HCT116 (cell line): Measurements from ENCODE around the gene BCL11A. TPM values are rescaled to one million over a fixed set of nuclear protein-coding genes. Genes with fewer than 3 reads are reported as not detected.

ENCODE experiments used
- ATAC-seq: fragments of 200-7000 bp; cut with Tn5 transposase; 2 replicates; pipeline ENCODE4 v1.9.1; 2020; ENCODE audit warnings: mild to moderate bottlenecking, moderate library complexity
- BruUV-seq: library from RNA; stranded (reverse); fragments of 400-500 nt; replicated peaks from 2 replicates; lab custom pipeline; 2021; lab: Mats Ljungman, UMichigan
- CTCF ChIA-PET: fragments of 300-600 bp; sonication (Branson Sonifier 250); formaldehyde crosslinking; loops from one replicate; lab custom pipeline; 2021; ENCODE audit warnings: antibody characterized with exemption; lab: Charles Lee
- POLR2A ChIA-PET: fragments of 300-600, 350-600 bp; sonication (Branson Sonifier 250); formaldehyde crosslinking; loops from one replicate; lab custom pipeline; 2021; ENCODE audit warnings: antibody characterized with exemption; lab: Charles Lee
- RAD21 ChIA-PET, 2 experiments: fragments of 300-600 bp; sonication (Branson Sonifier 250); formaldehyde crosslinking; loops; one replicate each; lab custom pipeline; 2023; ENCODE audit warnings: low total read pairs in 2 of 2; ENCODE audit not compliant: uncharacterized antibody in 2 of 2, unreplicated experiment in 2 of 2, low non-redundant PET in 1 of 2; lab: Charles Lee
- DNase-seq: peaks from one replicate; pipeline ENCODE4 v3.0.0-alpha.2; 2010; ENCODE audit warnings: low read depth, low spot score
- H2AFZ ChIP-seq: fragments of 200-600 bp; shearing (Covaris generic), sonication (generic); 2 replicates; pipeline ENCODE4 v1.6.1; 2017; ENCODE audit warnings: low read depth, mixed run types, mixed read lengths, antibody characterized with exemption, low read length; ENCODE audit not compliant: poor library complexity, severe bottlenecking
- H3K27ac ChIP-seq: 2 replicates; pipeline ENCODE4 v1.5.1; 2012; ENCODE audit warnings: low read depth, low read length
- H3K27me3 ChIP-seq: fragments of 200-600 bp; sonication (generic); 2 replicates; pipeline ENCODE4 v1.6.1; 2016; ENCODE audit warnings: mixed run types, low read length, mixed read lengths; ENCODE audit not compliant: insufficient read depth
- H3K36me3 ChIP-seq, 2 experiments: fragments of 200-500 bp in 1 of 2; fragments of 200-600 bp in 1 of 2; sonication (Bioruptor generic) in 1 of 2; sonication (generic) in 1 of 2; 2 replicates each; pipeline versions ENCODE4 v1.5.1 to v1.6.1; 2014 to 2016; ENCODE audit warnings: low read length in 2 of 2, inconsistent platforms in 1 of 2, mixed read lengths in 1 of 2, mixed run types in 1 of 2; ENCODE audit not compliant: insufficient read depth in 2 of 2, control insufficient read depth in 1 of 2
- H3K4me1 ChIP-seq, 2 experiments: fragments of 200-600 bp in 1 of 2; sonication (generic) in 1 of 2; 2 replicates each; pipeline versions ENCODE4 v1.5.1 to v1.6.1; 2012 to 2017; ENCODE audit warnings: low read length in 2 of 2, inconsistent platforms in 1 of 2, mild to moderate bottlenecking in 1 of 2, mixed read lengths in 1 of 2, mixed run types in 1 of 2, moderate library complexity in 1 of 2; ENCODE audit not compliant: insufficient read depth in 2 of 2, control insufficient read depth in 1 of 2
- H3K4me2 ChIP-seq: fragments of 200-600 bp; sonication (generic); 2 replicates; pipeline ENCODE4 v1.6.1; 2017; ENCODE audit warnings: mixed run types, low read length, mixed read lengths
- H3K4me3 ChIP-seq, 2 experiments: fragments of 200-600 bp in 1 of 2; sonication (generic) in 1 of 2; replicated peaks in 1 of 2; 2 replicates each; pipeline ENCODE4 v1.5.1; 2011 to 2016; ENCODE audit warnings: low read length in 2 of 2, control low read depth in 1 of 2, low read depth in 1 of 2, mild to moderate bottlenecking in 1 of 2, mixed read lengths in 1 of 2, mixed run types in 1 of 2
- H3K79me2 ChIP-seq: fragments of 200-600 bp; sonication (generic); 2 replicates; pipeline ENCODE4 v1.6.1; 2017; ENCODE audit warnings: mild to moderate bottlenecking, mixed run types, low read length, moderate library complexity, mixed read lengths; ENCODE audit not compliant: insufficient read depth
- H3K9ac ChIP-seq: fragments of 200-600 bp; sonication (generic); 2 replicates; pipeline ENCODE4 v1.6.1; 2016; ENCODE audit warnings: low read length, mixed read lengths
- H3K9me2 ChIP-seq: fragments of 200-600 bp; sonication (generic), shearing (Covaris generic); 2 replicates; pipeline ENCODE4 v1.6.1; 2017; ENCODE audit warnings: mixed run types, mild to moderate bottlenecking, moderate library complexity; ENCODE audit not compliant: insufficient read depth
- H3K9me3 ChIP-seq, 2 experiments: fragments of 200-500 bp in 1 of 2; fragments of 200-600 bp in 1 of 2; sonication (Bioruptor generic) in 1 of 2; sonication (generic) in 1 of 2; 2 replicates each; pipeline ENCODE4 v1.6.1; 2014 to 2017; ENCODE audit warnings: low read length in 2 of 2, mixed read lengths in 2 of 2, inconsistent platforms in 1 of 2, low read depth in 1 of 2, mild to moderate bottlenecking in 1 of 2, mixed run types in 1 of 2, moderate library complexity in 1 of 2; ENCODE audit not compliant: control insufficient read depth in 1 of 2, insufficient read depth in 1 of 2
- H4K20me1 ChIP-seq: fragments of 200-600 bp; sonication (generic), shearing (Covaris generic); 2 replicates; pipeline ENCODE4 v1.6.1; 2017; ENCODE audit warnings: mixed run types, mild to moderate bottlenecking, moderate library complexity; ENCODE audit not compliant: insufficient read depth
- ATF3 ChIP-seq: IDR thresholded peaks from 2 replicates; pipeline ENCODE4 v1.6.1; 2012
- CBX3 ChIP-seq: IDR thresholded peaks from 2 replicates; pipeline ENCODE4 v1.6.1; 2012; ENCODE audit warnings: low read depth
- CTCF ChIP-seq, 3 experiments: fragments of 200-600 bp in 1 of 3; sonication (generic) in 1 of 3; IDR thresholded peaks in 2 of 3; conservative IDR thresholded peaks in 1 of 3; 2 replicates each; pipeline ENCODE4 v1.5.1; 2012 to 2017; ENCODE audit warnings: low read depth in 2 of 3, low read length in 2 of 3, antibody characterized with exemption in 1 of 3, borderline replicate concordance in 1 of 3, control low read depth in 1 of 3, mild to moderate bottlenecking in 1 of 3, mixed read lengths in 1 of 3, mixed run types in 1 of 3, moderate library complexity in 1 of 3; ENCODE audit not compliant: insufficient read depth in 1 of 3
- EGR1 ChIP-seq: IDR thresholded peaks from 2 replicates; pipeline ENCODE4 v1.6.1; 2012; ENCODE audit warnings: low read depth
- ELF1 ChIP-seq: IDR thresholded peaks from 2 replicates; pipeline ENCODE4 v1.6.1; 2012; ENCODE audit warnings: low read depth, borderline replicate concordance
- EZH2 ChIP-seq: fragments of 200-600 bp; sonication (generic); IDR thresholded peaks from 2 replicates; pipeline ENCODE4 v1.6.1; 2017; ENCODE audit warnings: antibody characterized with exemption, mixed run types
- EZH2phosphoT487 ChIP-seq: fragments of 200-600 bp; IDR thresholded peaks from 2 replicates; pipeline ENCODE4 v1.6.1; 2018; ENCODE audit warnings: antibody characterized with exemption, borderline replicate concordance
- FOSL1 ChIP-seq: IDR thresholded peaks from 2 replicates; pipeline ENCODE4 v1.6.1; 2012; ENCODE audit warnings: low read depth
- JUND ChIP-seq: IDR thresholded peaks from 2 replicates; pipeline ENCODE4 v1.6.1; 2012
- MAX ChIP-seq: IDR thresholded peaks from 2 replicates; pipeline ENCODE4 v1.6.1; 2012
- POLR2A ChIP-seq: IDR thresholded peaks from 2 replicates; pipeline ENCODE4 v1.7.0; 2011; ENCODE audit warnings: borderline replicate concordance; ENCODE audit not compliant: insufficient read depth, insufficient read length; ENCODE audit errors: extremely low read depth
- POLR2AphosphoS5 ChIP-seq: IDR thresholded peaks from 2 replicates; pipeline ENCODE4 v1.6.1; 2011; ENCODE audit warnings: mild to moderate bottlenecking, low read depth, low read length, moderate library complexity
- RAD21 ChIP-seq: IDR thresholded peaks from 2 replicates; pipeline ENCODE4 v1.6.1; 2012; ENCODE audit warnings: low read depth, mild to moderate bottlenecking
- REST ChIP-seq: IDR thresholded peaks from 2 replicates; pipeline ENCODE4 v1.6.1; 2012; ENCODE audit warnings: low read depth
- SIN3A ChIP-seq: IDR thresholded peaks from 2 replicates; pipeline ENCODE4 v1.6.1; 2012; ENCODE audit warnings: low read depth
- TCF7L2 ChIP-seq: IDR thresholded peaks from 2 replicates; pipeline ENCODE4 v1.7.0; 2011; ENCODE audit warnings: borderline replicate concordance, inconsistent platforms; ENCODE audit not compliant: insufficient read depth, insufficient read length; ENCODE audit errors: extremely low read depth
- YY1 ChIP-seq: IDR thresholded peaks from 2 replicates; pipeline ENCODE4 v1.6.1; 2011; ENCODE audit warnings: low read length, low read depth, moderate library complexity, mild to moderate bottlenecking; ENCODE audit not compliant: insufficient replicate concordance; ENCODE audit errors: extremely low read depth
- ZBTB33 ChIP-seq: IDR thresholded peaks from 2 replicates; pipeline ENCODE4 v1.6.1; 2011; ENCODE audit warnings: mild to moderate bottlenecking, low read length, moderate library complexity; ENCODE audit not compliant: insufficient replicate concordance; ENCODE audit errors: extremely low read depth
- ZFX ChIP-seq: fragments of 450-650 bp; IDR thresholded peaks from 2 replicates; pipeline ENCODE4 v1.6.1; 2017
- ZNF274 ChIP-seq: fragments of 200-500 bp; sonication (Bioruptor generic); IDR thresholded peaks from 2 replicates; pipeline ENCODE4 v1.6.1; 2014; ENCODE audit warnings: mild to moderate bottlenecking, low read depth, low read length, inconsistent platforms
- intact Hi-C: fragments of 100-400 bp; cut with micrococcal nuclease; formaldehyde crosslinking; loops from 2 replicates; pipeline ENCODE4 v1.10.0; 2022
- total RNA-seq: library from RNA; stranded (reverse); gene quantifications from one replicate; pipeline ENCODE4 v1.2.1, GENCODE V29; 2021; ENCODE audit not compliant: unreplicated experiment

The BCL11A gene
- total RNA-seq, 1 experiment from 2014 or later, result 0.71 TPM

GRCh38 chr2:60412620-60413019 is 140.8 kb downstream of the BCL11A start:
- ATAC-seq (no peak), DNase-seq (no peak)
- BruUV-seq, result no TSS peak
- Histone ChIP-seq H3K4me3 (no peak overlapping the region), H3K27me3 (peaks cover 39% of the 10 kb centered on the region), H3K79me2 (no peaks in the 10 kb centered on the region), H3K9me2 (no peaks in the 10 kb centered on the region)
- RAD21 ChIA-PET, result no interaction called here
- intact Hi-C loops, result no loop called here
- TF ChIP-seq ZNF274 (no peak), CBX3 (no peak), TCF7L2 (no peak), FOSL1 (no peak), ATF3 (no peak), POLR2AphosphoS5 (no peak), ZFX (no peak), MAX (no peak), EZH2phosphoT487 (no peak), ZBTB33 (no peak), EGR1 (no peak), RAD21 (no peak), JUND (no peak), ELF1 (no peak), EZH2 (no peak), YY1 (no peak), POLR2A (no peak), SIN3A (no peak), REST (no peak), CTCF (IDR thresholded peaks at IDR 0.05 in 2 of 3, conservative IDR thresholded peaks at IDR 0.05 in 1 of 3; ENCODE audit: borderline replicate concordance in 1 of 3, insufficient read depth in 1 of 3, low read depth in 2 of 3, low read length in 2 of 3) (no peak)
- TF ChIP-seq, all 23 proteins: peak for 0
- Histone ChIP-seq H3K4me2 (no peak overlapping the region), H3K9me3 (no peaks in the 10 kb centered on the region), H3K9ac (no peak overlapping the region), H3K27ac (no peak overlapping the region), H3K4me1 (no peaks in the 10 kb centered on the region), H4K20me1 (no peaks in the 10 kb centered on the region), H3K36me3 (no peaks in the 10 kb centered on the region), H2AFZ (no peak overlapping the region)
- POLR2A ChIA-PET, result no interaction called here
- CTCF ChIA-PET, result no interaction called here
